ENCODE data around the gene DLX4. TPM values are rescaled to one million over a fixed set of nuclear protein-coding genes. Genes with fewer than 3 reads are reported as not detected.

Gene DLX4
- total RNA-seq, 4 donors from 2014 or later = 0.13 to 0.67 TPM; not detected in 2

- Histone ChIP-seq H3K27me3 (peaks cover 0 to 98% (median 6%) of the 10 kb centered on the region in 4 donors), H3K9me3 (no peaks in the 10 kb centered on the region), H3K4me3 (no peak overlapping the region), H3K4me1 (peaks cover 35 to 47% (median 36%) of the 10 kb centered on the region in 3 donors), H3K36me3 (no peaks in the 10 kb centered on the region), H3K27ac (no peak overlapping the region)
- WGBS, 2 donors = 75 to 83% methylated on average over 2 of the region's 8 CpGs
- TF ChIP-seq POLR2A (IDR thresholded peaks at IDR 0.05) = no peak
- TF ChIP-seq CTCF (IDR thresholded peaks at IDR 0.05) = no peak
- DNase-seq = no peak
- intact Hi-C loops (cut with DNase I) = loop anchor here (10.0 kb wide), 1 partner anchor 416 kb away; the partner anchor contains the start of gene NXPH3
Observed at GRCh38 chr17:49990921-49991320, 21.9 kb downstream of the DLX4 start.

DNA sequence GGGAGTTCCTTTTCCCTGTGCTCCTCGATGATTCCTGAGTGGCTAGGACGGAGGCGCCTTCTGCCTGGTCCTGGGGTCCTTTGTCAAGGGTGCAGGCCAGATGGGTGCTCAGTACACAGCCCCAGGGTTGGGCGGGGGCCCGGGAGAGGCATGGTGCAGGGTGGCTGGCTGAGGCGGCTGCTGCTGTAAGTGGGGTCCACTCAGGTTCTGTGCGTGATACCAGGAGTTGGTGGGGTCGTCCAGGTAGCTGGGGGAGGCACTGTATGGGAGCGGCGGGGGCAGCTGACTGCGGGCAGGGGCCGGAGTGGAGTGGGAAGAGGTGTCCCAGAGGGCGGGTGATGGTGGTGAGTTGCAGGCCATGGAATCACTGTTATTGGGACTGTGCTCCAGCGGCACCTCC is 22.4 kb downstream of the DLX4 start:
- no peak overlapping the region for H3K4me3 ChIP-seq
- no peaks in the 10 kb centered on the region for H3K9me3 ChIP-seq
- intact Hi-C loops (cut with DNase I) = loop anchor here (10.0 kb wide), 1 partner anchor 417 kb away; the partner anchor contains the start of gene NXPH3
- no peak overlapping the region for H3K27ac ChIP-seq
- no peak for DNase-seq
- H3K27me3 ChIP-seq = peaks cover 0 to 98% (median 6%) of the 10 kb centered on the region in 4 donors
- TF ChIP-seq CTCF (IDR thresholded peaks at IDR 0.05) (no peak), POLR2A (IDR thresholded peaks at IDR 0.05) (no peak)
- WGBS, 2 donors = 90 to 100% methylated on average over 3 to 7 of the region's 14 CpGs
- H3K4me1 ChIP-seq = peaks cover 35 to 52% (median 36%) of the 10 kb centered on the region in 3 donors
- H3K36me3 ChIP-seq = no peaks in the 10 kb centered on the region

GRCh38 chr17:49992191-49992932 is 23.4 kb downstream of the DLX4 start:
- Histone ChIP-seq H3K4me1 (peaks cover 42 to 57% (median 42%) of the 10 kb centered on the region in 3 donors), H3K4me3 (no peak overlapping the region), H3K9me3 (no peaks in the 10 kb centered on the region), H3K27ac (no peak overlapping the region), H3K36me3 (no peaks in the 10 kb centered on the region), H3K27me3 (peaks cover 0 to 98% (median 8%) of the 10 kb centered on the region in 4 donors)
- DNase-seq = no peak
- 53 to 74% methylated on average over 7 to 11 of the region's 13 CpGs for WGBS, 2 donors
- TF ChIP-seq CTCF (IDR thresholded peaks at IDR 0.05) (no peak), POLR2A (IDR thresholded peaks at IDR 0.05) (no peak)
- intact Hi-C loops (cut with DNase I) = loop anchor here (10.0 kb wide), 1 partner anchor 418 kb away; the partner anchor contains the start of gene NXPH3

DNA sequence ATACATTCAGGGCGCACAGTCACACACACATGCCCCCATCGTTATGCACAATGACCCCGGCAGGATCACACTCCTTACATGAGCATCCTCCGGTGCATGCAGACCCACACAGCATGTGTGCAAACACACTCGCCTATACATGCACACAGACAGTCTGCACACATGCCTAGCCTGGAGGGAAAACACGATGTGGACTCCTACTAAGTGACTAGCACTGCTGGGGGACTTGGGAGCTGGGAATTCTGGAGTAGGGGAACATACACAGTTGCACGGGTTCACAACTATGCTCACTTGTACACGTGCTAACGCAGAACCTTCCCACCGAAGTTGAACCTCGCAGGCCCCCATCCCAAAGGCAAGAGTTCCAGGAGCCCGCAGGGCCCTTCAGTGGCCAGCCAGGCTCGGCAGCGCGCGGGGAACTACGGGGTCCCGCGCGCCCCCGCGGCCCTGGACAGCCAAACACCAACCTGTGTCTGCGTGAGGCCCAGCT is 24.0 kb downstream of the DLX4 start:
- TF ChIP-seq CTCF (IDR thresholded peaks at IDR 0.05) (no peak), POLR2A (IDR thresholded peaks at IDR 0.05) (no peak)
- H3K27ac ChIP-seq = peak overlapping the region in 1 of 4 donors; percentile 16

More for the DNA sequence above, 24.0 kb downstream of the DLX4 start:
- Histone ChIP-seq H3K4me1 (peaks cover 37 to 57% (median 39%) of the 10 kb centered on the region in 3 donors), H3K9me3 (no peaks in the 10 kb centered on the region), H3K36me3 (no peaks in the 10 kb centered on the region), H3K4me3 (peak overlapping the region; percentile 33 to 79 (median 52)), H3K27me3 (peaks cover 0 to 98% (median 9%) of the 10 kb centered on the region in 4 donors)
- intact Hi-C loops (cut with DNase I) = loop anchor here (10.0 kb wide), 1 partner anchor 418 kb away; the partner anchor contains the start of gene NXPH3
- DNase-seq = no peak
- 36 to 46% methylated on average over 5 to 8 of the region's 23 CpGs for WGBS, 2 donors

All from esophagus squamous epithelium (tissue), 5 donors.